WI38 (cell line): ENCODE data around the gene INO80C.
"Not testable (repeated sequence)": the region's sequence is repeated elsewhere in the genome, so short reads cannot be mapped to it uniquely, and the experiment has no call there.

Experiments used
- H3K4me3 ChIP-seq: 2 replicates; pipeline ENCODE4 v1.5.1; 2011; ENCODE audit warnings: low read depth, mild to moderate bottlenecking, control low read depth, low read length
- TF ChIP-seq, protein P1 (sequence below): IDR thresholded peaks from 2 replicates; pipeline ENCODE4 v1.5.1; 2012; ENCODE audit warnings: low read depth, mild to moderate bottlenecking, control low read depth, low read length

The INO80C gene

DNA sequence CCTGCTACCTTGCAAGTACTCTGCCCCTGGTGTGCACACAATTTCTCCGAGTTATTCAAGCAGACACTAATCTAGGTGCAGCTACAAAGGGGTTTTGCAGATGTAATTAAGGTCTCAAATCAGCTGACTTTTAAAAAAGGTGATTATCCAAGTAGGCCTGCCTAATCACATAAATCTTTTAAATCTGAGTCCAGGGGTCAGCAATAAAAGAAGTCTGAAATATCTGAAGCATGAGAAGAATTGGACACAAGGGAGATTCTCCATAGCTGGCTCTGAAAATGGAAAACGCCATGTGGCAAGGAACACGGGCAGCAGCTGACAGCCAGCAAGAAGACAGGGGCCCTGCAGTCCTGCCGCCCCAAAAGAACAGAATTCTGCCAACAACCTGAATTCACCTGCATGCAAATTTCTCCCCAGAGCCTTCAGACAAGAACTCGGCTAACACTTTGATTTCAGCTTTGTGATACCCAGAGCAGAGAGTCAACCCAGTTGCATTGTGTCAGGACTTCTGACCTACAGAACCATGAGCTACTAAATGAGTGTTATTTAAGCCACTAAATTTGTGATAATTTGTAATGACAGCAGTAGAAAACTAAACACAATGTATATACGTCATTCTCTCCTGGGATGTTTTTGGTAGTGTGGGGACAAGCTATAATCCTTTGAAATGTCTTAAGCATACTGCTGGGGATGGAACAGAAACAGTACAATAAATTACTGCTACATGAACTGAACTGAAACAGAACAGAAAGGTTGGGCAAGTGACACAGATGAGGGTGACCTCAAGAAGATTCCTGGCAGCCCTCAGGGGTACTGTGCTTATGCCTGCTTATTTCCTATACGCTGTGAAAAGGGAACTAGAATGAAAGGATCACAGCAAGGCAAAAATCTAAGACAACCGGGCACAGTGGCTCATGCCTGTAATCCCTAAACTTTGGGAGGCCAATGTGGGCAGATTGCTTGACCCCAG, 3.2 kb downstream of the INO80C start:
- TF ChIP-seq, protein P1, sequence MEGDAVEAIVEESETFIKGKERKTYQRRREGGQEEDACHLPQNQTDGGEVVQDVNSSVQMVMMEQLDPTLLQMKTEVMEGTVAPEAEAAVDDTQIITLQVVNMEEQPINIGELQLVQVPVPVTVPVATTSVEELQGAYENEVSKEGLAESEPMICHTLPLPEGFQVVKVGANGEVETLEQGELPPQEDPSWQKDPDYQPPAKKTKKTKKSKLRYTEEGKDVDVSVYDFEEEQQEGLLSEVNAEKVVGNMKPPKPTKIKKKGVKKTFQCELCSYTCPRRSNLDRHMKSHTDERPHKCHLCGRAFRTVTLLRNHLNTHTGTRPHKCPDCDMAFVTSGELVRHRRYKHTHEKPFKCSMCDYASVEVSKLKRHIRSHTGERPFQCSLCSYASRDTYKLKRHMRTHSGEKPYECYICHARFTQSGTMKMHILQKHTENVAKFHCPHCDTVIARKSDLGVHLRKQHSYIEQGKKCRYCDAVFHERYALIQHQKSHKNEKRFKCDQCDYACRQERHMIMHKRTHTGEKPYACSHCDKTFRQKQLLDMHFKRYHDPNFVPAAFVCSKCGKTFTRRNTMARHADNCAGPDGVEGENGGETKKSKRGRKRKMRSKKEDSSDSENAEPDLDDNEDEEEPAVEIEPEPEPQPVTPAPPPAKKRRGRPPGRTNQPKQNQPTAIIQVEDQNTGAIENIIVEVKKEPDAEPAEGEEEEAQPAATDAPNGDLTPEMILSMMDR: no peak
- H3K4me3 ChIP-seq: no peak overlapping the region

DNA sequence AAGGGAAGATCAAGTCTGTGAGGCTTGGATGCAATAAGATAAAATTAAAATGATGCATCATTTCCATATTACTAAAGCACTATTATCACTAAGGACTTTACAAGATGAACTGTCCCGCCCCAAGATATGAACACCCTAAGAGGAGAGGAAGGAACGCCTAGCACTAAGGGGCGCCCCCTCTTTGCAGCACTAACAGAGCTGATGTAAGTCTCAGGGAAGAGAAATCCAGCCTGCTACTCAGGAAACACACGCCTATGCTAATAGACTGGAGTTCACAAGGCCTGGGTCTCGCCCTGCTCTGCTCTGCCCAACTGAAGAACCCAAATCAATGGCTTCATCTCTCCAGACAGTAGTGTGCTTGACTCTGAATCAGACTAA, 6.1 kb downstream of the INO80C start:
- TF ChIP-seq, protein P1: no peak
- no peak overlapping the region for H3K4me3 ChIP-seq

DNA sequence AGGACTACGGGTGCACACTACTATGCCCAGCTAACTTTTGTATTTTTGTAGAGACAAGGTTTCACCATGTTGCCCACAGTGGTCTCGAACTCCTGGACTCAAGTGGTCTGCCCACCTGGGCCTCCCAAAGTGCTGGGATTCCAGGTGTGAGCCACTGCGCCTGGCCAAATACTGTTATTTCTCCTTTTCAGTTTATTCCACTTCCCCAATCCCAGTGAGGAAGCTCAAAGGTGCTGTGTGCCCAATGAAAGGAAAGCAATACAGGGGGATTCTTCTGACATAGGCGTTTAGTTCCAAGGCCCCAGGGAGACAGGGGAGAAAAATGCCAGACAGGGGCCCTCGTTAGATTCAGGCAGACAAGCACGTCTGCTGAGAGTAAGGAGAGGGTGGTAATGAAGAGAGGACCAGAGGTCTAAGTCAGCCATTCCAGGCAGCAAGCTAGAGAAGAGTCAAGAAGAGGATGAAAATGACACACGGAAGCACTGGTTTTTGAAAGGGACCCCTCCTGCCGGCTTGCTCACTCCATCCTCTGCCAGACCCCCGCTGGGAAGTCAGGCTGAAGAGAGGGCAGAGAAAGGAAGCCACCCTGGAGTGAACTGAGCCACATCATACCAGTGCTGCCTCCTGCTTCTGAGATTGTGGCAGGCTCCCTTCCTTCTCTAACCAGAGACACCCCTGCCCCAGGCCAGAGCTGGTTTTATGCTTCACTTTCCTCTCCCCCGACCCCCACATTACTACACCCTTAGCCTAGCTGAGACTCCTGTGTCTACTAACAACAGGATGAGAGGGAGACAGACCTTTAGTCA, 6.7 kb downstream of the INO80C start:
- TF ChIP-seq, protein P1: no peak
- H3K4me3 ChIP-seq: no peak overlapping the region

DNA sequence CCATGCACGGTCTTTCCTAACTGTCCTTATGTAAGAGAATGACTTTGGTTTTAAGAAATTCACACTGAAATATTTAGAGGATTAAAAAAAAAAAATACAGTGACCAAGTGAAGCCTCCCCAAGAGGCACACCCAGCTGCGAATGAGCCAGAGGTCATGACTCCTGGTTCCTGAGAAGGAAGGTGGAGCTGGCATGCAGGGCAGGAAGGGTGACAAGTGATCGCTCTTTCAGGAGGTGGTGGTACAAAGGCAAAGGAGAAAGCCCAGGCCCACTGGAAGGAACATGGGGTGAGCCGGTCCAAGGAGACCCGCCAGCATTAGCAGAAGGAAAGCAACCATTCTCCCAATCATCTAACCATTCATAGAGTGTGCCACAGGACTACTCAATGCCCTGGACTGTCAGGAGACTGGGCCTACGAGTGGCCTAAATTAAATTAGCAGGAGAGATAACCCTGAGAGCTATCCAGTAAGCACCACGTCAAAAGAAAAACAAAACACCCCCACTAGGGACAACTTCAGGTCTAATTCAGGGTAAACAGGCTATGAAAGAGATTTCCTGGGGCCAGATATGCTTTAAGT, 7.8 kb downstream of the INO80C start:
- no peak overlapping the region for H3K4me3 ChIP-seq
- TF ChIP-seq, protein P1: no peak

DNA sequence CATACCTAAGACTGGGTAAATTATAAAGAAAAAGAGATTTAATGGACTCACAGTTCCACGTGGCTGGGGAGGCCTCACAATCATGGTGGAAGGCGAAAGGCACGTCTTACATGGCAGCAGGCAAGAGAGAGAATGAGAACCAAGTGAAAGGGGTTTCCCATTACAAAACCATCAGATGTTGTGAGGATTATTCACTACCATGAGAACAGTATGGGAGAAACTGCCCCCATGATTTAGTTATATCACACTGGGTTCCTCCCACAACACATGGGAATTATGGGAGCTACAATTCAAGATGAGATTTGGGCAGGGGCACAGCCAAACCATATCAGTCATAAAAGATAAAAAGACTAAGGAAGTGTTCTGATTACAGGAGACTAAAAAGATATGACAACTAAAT, 8.5 kb downstream of the INO80C start:
- H3K4me3 ChIP-seq: not testable (repeated sequence)

DNA sequence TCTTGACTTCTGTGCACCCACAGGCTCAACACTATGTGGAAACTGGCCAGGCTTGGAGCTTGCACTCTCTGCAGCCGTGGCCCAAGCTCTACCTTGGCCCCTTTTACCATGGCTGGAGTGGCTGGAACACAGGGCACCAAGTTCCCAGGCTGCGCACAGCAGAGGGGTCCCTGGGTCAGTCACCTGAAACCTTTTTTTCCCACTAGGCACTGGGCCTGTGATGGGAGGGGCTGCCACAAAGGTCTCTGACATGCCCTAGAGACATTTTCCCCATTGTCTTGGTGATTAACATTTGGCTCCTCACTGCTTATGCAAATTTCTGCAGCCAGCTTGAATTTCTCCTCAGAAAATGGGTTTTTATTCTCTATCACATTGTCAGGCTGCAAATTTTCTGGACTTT, 9.4 kb downstream of the INO80C start:
- not testable (repeated sequence) for H3K4me3 ChIP-seq

DNA sequence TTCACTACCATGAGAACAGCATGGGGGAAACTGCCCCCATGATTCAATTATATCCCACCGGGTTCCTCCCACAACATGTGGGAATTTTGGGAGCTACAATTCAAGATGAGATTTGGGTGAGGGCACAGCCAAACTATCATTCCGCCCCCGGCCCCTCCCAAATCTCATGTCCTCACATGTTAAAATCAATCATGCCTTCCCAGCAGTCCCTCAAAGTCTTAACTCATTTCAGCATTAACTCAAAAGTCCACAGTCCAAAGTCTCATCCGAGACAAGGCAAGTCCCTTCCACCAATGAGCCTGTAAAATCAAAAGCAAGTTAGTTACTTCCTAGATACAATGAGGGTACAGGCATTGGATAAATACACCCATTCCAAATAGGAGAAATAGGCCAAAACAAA, 10.2 kb downstream of the INO80C start:
- H3K4me3 ChIP-seq: not testable (repeated sequence)

DNA sequence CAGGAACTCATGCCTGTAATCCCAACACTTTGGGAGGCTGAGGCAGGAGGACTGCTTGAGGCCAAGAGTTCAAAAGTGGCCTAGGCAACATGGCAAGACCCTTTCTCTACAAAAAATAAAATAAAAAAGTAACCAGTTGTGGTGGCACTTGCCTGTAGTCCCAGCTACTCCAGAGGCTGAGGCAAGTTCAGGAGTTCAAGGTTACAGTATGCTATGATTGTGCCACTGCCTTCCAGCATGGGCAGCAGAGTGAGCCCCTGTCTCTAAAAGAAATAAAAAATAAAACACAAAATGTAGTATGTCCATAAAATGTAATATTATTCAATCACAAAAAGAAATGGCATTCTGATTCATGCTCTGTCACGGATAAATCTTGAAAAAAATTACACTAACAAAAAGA, 11.9 kb downstream of the INO80C start:
- no peak overlapping the region for H3K4me3 ChIP-seq
- TF ChIP-seq, protein P1: no peak
